GM21367 (cell line): ENCODE measurements around the gene ZNF180.
A peak's percentile ranks its signal among the peaks of the same experiment; 100 is the strongest.
"Not testable (repeated sequence)": the region's sequence is repeated elsewhere in the genome, so short reads cannot be mapped to it uniquely, and the experiment has no call there.

Experiments
- ATAC-seq: cut with Tn5 transposase; IDR thresholded peaks from one replicate; pipeline ENCODE4 v1.9.1; 2021; ENCODE audit not compliant: unreplicated experiment

ZNF180 gene

DNA sequence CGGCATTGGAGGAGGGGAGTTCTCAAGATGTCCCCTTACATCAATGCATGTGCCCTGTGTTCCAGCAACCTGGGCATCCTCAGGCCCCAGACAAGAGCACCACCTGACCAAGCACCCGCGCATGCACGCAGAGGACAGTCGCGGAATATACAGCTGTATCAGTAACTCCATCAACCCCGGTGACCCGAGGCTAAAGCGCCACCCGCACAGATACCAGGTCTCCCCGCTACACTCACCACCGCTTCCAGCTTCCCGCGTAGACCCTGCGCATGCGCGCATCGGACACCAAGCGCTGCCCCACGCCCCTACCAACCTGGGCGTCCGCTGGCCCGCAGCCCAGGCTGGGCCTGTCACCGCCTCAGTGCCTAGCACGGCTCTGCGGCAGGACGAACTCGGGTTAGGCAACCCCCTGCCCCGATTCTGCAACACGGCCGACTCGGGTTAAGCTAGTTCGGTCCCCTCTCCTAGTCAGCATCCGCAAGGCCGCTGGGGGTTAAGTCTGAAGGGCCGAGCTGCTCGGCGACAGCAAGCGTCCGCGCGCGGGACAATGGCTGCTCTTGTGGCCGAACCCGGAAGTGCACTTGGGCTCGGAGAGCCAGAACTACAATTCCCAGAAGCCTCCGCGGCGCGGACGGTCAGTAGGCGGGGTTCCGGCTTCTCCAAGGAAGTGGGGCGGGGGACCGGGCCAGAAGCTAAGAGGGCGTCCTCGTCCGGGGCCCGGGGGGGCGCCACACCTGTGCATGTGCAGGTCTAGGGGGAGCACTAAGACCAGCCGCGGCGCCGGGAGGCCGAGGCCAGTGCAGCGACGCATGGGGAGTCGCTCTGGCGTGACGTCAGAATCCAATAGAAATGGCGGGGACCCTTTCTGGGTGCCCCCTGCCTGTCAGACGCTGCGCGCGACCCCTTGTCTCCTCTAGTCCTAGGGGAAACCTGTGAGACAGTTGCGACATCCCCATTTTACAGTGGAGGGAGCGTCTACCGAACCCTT lies at the start of gene ZNF180:
ZNF180 (minus strand) TSS at position 561 of the 988 bp plus-strand sequence. CDS start 3,188 bp downstream, outside the sequence.
- peak; percentile 68 for ATAC-seq

DNA sequence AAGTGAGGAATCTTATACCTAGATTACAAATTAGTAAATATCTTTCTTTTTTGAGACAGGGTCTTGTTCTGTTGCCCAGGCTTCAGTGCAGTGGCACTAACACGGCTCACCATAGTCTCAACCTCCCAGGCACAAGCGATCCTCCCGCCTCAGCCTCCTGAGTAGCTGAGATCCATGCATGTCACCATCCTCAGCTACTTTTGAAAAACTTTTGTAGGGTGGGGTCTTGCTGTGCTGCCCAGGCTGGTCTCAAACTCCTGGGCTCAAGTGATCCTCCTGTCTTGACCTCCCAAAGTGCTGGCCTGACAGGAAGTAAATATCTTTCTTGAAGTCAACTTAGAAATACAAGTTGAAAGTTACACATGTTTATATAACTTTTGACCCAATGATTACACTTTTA lies 49.2 kb upstream of the ZNF180 start:
- ATAC-seq, result no peak

DNA sequence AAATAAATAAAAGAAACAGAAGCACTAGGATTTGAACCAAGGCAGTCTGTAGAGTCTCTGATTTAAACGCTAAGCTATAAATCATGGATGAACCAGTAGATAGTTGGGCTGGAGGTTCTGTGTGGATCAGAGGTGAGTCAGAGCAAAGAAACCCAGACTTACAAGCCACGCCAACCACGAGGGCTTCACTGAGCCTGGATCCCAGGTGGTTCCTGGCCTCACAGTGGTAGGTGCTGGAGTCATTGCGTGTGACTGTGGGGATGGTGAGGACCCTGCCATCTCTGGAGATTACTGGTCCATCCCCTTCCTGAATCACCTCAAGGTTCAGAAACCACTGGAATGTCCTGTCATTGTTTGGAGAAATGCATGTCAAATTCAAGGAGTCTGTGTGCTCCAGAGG lies 48.4 kb upstream of the ZNF180 start:
- no peak for ATAC-seq

DNA sequence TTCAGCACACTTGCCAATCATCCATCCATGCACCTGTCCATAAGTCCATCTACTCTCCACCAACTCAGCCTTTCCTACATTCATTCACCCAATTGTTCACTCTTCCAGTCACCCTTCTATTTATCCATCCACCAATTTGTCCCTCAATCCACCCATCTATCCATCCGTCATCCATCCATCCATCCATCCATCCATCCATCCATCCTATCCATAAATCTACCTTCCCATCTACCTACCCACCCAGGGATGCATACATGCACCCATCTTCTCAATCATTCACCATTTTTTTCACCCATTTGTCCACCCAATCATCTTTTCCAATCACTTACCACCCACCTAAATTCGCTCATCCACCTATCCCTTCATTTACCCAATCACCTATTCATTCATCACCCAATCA lies 43.7 kb upstream of the ZNF180 start:
- ATAC-seq, result no peak

DNA sequence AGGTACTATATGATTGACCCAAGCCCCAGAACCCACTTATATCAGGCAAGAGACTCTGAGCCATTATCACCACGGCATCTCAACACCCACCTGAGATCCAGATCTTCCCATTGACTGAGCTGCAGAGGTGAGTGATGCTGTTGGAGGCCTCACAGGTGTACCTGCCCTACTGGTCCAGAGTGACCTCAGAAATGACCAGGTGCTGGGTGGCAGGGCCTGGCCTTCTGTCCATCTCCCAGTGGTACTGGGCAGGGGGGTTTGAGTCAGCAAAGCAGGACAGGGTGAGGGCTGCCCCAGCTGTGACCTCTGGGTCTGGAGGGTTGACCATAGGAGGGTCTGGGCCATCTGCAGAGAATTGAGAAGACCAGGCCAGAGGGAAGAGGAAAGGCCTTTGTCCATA lies 42.3 kb upstream of the ZNF180 start:
- ATAC-seq, result no peak

DNA sequence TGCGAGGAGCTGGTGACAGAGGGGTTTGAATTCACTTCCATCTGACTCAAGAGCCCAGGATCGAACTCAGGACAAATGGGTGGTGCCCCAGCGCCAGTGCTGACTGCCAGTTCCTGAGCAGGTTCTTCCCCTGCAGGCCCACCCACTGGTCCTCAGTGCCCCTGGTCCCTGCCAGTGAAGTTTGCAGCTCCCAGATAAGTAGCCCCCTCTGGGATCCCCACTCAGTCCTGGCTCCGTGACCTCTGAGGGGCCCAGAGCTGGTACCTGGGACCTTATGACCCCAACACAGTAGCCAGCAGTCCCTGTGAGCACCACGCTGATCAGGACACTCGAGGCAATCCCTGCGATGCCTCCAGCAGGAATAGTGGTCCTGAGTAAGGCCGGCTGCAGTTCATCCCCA lies 40.4 kb upstream of the ZNF180 start:
- ATAC-seq, result no peak

DNA sequence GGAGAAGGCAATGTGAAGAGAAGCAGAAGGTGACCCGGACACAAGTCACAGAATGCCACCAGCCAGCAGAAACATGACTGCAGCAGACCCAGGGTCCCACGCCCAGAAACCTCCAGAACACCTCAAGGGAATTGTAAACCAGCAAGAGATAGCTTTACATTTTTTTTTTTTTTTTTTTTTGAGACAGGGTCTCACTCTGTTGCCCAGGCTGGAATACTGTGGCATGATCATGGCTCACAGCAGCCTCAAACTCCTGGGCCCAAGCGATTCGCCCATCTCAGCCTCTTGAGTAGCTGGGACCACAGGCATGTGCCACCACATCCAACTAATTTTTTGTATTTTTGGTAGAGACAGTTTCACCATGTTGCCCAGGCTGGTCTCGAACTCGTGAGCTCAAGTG lies 39.7 kb upstream of the ZNF180 start:
- ATAC-seq, result no peak

DNA sequence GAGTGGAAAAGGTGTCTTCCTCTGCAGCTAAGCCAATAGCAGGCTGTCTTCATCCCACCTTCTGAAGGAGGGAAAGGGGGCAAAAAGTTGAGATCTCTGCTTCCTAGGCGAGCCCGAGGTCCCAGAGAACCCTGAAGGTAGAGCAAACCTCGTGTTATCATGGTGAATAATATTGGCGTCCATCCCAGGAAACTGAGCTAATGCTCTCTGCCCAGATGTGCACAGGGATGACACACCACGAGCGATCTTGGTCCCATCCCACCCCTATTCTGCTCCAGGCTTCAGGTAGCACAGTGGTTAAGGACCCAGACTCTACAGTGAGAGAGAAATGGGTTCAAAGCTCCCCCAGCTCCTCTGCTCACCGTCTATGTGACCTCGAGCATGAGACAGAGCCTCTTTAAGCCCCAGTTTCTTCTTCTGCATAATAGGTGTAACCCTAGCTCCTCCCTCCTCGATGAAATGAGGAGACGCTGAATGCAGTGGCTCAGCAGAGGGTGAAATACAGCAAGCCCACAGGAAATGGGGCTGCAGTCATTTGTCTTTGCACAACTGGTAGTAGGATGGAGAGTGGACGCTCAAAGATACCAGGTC lies 39.0 kb upstream of the ZNF180 start:
- ATAC-seq, result no peak

DNA sequence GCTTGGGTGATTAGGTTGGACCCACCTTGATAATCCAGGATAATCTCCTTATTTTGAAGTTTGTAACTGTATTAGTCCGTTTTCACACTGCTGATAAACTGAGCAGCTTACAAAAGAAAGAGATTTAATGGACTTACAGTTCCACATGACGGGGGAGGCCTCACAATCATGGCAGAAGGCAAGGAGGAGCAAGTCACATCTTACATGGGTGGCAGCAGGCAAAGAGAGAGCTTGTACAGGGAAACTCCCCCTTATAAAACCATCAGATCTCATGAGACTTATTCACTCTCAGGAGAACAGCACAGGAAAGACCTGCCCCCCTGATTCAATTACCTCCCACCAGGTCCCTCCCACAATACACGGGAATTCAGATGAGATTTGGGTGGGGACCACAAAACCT lies 35.0 kb upstream of the ZNF180 start:
- not testable (repeated sequence) for ATAC-seq

DNA sequence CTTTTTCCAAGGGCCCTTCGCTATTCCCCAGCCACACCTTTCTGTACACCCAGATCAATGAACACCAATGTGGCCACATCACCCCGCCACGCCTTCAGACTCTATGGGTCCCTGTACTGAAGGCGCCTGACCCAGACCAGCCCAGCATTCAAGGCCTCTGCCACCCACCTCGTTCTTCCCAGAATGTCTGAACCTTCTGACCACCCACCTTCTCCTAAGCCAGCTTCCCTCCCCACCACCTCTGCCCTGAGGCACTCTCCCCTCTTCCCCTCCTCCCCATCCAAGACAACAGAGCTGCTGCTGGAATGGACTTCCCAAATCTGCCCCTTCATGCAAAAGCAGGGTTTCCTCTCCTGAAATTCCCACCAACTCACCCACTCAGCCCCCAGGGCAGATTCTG lies 32.5 kb upstream of the ZNF180 start:
- ATAC-seq, result no peak

DNA sequence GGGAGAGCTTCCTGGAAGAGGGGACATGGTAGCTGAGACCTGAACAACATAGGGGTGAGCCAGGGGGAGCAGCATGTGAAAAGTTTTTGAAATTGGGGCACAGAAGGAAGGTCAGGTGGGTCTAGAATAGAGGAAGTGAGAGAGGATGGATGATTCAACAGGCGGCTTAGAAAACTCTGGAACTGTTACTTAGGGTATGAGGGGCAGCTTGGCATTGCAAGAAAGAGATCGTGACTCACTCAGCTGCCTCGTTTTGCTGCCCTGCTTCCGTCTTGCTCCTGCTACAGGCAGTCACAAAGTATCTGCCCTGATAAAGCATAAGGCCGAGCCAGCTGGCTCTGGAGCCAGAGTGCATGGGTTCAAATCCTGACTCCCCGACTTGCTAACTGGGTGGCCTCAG lies 30.5 kb upstream of the ZNF180 start:
- no peak for ATAC-seq

DNA sequence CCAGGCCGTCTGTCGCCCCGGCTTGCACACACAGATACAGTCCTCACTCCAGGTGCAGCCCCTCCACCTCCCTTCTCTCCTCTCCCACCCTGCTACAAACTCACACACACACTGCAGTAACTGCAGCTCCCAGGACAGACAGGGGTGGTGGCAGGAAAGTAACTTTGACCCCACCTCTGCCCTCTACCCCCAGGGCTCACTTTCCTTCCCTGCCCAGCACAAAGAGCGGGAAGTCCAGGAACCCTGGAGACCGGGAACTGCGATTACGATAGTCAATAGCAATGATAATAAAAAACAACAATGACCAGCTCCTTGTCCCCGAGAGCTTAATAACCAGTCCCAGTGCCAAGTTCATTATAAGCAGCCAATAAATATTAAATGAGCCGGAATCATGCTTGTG lies 29.2 kb upstream of the ZNF180 start, which contains the start of gene CEACAM20:
CEACAM20 (minus strand) TSS at position 140 of the 400 bp plus-strand sequence. CDS start 166 bp downstream, outside the sequence.
- ATAC-seq, result no peak

DNA sequence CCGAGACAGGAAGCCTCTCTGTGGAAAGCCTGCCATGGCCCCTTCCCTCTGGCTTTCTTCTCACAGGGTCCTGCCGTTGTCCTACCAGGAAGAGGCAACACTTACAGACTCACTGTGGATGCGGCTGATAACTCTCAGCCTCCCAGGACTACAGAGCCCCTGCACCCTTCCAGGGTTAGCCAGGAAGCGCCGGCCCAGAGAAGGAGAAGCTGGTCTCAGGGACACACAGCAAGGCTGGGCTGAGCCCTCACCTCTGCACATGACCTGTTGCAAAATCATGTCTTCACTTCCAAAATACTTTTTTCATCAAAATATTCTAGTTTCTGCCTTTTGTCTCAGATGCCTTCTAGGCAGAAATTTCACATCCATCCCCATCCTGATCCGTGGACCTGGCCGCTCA lies 27.2 kb upstream of the ZNF180 start:
- ATAC-seq, result no peak

DNA sequence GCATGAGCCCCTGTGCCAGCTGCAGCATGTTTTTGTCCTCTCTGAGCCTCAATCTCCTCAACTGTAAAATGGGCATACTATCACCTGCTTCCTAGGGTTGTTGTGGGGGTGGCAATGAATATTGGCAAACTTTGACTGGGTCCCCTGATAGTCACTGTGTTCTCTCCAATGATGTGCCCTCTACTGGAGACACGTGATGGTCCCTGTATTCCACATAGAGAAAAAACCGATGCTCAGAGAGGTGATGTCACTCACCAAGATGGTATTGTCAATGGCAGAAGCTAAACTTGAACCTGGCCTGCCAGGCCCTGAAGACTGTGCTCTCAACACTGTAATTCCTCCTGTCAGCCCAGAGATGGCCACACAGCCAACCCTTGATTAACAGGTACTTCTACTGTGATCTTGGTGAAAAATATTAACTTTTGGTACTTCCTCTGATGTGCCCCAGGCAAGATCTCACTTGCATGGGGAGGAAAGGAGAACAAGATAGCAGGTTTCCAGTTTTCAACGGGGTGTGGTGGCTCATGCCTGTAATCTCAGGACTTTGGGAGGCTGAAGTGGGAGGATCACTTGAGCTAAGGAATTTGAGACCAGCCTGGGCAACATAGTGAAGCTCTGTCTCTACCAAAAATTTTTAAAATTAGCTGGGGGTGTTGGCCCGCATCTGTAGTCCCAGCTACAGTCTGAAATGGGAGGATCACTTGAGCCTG lies 25.6 kb upstream of the ZNF180 start:
- no peak for ATAC-seq

DNA sequence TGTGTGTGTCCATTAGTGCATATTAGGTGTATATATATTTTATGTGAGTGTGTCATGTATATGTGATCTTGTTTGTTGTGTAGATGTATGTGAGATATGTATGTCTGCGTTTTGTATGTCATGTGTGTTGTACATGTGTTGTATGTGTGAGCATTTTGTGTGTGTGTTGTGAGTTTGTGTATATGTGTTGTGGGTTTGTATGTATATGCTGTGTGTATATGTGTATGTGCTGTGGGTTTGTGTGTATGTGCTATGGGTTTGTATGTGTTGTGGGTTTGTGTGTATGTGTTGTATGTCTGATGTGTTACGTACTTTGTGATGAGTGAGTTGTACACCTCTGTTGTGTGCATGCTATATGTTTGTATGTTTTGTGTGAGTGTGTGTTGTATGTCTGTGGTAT lies 21.0 kb upstream of the ZNF180 start:
- ATAC-seq, result no peak

DNA sequence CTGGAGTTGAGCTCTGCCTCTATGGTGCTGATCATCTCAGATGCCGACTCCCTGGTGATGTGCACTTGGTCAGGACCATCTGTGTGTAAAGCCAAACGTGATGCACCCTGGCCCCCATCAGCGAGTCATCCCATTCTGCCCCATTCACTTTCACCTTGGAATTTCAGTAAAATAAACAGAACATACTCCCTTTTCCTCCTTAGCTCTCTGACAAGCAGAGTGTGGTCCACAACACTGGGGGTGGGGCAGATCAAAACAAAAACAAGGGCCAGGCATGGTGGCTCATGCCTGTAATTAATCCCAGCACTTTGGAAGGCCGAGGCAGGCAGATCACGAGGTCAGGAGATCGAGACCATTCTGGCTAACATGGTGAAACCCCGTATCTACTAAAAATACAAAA lies 16.8 kb upstream of the ZNF180 start:
- ATAC-seq, result no peak

DNA sequence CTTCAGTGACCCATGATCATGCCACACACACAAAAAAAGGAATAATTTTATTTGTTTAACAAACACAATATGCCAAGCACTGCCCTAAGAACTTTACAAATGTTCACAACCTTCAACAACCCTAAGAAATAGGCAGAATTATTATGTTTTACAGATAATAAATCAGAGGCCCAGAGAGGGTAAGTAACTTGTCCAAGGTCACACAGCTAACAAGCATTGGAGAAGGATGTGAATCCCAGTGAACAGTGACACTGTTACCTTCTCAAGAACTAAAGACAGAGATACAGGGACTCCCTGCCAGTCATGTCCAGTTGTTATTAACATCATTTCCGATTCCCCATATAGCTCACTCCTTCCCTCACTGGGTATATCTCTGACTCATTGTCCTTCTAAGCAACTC lies 15.6 kb upstream of the ZNF180 start:
- ATAC-seq, result no peak

DNA sequence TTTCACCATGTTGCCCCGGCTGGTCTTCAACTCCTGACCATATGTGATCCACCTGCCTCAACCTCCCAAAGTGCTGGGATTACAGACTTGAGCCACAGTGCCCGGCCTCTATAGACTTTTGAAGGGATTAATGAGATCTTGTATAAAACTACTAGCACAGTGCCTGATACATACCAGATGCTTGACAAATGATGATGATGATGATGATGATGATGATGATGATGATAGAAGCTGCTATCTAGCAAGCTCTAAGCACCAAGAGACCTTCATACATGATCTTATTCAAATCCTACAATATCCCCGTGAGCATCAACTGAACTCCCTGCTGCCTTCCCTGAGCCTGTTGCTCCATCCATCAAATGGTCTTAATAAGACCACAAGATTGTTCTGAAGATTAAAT lies 14.7 kb upstream of the ZNF180 start:
- ATAC-seq, result no peak

DNA sequence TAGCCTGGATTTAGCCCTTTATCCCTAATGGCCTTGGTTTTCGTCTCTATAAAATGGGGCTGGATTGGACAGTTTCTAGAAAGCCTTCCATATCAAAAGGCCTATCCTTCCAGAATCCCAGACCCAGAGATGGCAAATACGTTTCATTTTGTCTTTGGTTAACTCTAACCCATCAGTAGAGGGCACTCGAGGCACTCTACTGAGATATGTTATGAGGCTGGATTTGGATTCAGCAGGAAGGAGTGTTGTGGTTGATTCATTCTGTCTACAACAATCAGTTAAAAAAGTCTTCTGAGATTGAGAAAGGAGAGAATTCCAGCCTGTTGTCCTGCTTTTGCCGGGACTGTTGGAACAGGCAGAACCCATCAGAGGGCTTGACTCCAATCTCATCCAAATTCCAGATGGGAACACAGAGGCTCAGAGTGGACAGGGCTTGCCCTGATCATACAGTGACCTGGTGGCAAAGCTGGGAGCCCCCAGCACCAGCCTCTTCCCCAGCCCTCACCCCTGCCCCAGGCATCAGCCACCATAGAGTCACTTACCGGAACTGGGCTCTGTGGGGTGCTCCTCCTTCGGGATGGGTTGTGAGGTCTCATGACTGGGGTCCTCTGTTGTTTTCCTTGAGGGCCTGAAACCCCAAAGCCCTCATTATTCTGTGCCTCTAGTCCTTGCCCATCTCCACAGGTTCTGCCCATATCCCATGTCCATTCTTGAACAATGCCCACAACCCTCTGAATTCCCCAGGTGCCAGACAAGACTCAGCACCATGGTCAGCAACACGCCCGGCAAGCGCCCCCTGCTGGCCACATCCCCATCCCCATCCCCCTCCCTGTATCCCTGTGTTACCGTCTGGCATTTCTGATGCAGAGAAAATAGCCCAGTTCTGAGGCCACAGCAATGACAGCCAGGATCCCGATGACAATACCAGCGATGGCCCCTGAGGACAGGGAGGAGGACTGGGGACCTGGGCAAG lies 12.3 kb upstream of the ZNF180 start:
- no peak for ATAC-seq

DNA sequence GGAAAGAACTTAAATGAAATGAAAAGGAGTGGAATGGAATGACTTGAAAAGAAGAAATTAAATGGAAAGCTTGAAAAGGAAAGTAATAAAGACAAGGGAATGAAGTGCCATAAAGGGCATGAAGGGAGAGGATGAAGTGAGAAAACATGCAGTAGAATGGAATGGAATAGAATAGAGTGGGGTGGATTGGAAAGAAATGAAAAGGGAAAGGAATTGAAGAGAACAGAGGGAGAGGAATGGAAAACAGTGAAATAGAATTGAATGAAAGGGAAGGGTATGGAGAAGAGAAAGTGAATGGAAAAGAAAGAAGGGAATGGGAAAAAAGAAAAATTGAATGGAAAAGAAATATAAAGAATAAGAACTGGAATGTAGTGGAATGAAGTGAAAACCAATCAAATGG lies 9.2 kb upstream of the ZNF180 start:
- no peak for ATAC-seq
